Pulmonary artery endothelial cell (primary cell): Measurements from ENCODE around the gene PGLYRP2. TPM values are rescaled to one million over a fixed set of nuclear protein-coding genes. Genes with fewer than 3 reads are reported as not detected.

Source experiments
- DNase-seq: peaks from one replicate; pipeline ENCODE4 v3.0.0-alpha.2; 2011; ENCODE audit warnings: low read depth, low spot score
- total RNA-seq: library from RNA; depleted of rRNA; stranded (reverse); fragments of >200 nt; gene quantifications from 2 replicates; pipeline ENCODE4 v1.2.3, GENCODE V29; 2014

Gene PGLYRP2
- total RNA-seq, 1 donor from 2014 or later = not detected

- no peak for DNase-seq
Observed at GRCh38 chr19:15439078-15439799, 40.1 kb downstream of the PGLYRP2 start.

- no peak for DNase-seq
Observed at GRCh38 chr19:15438577-15438976, 40.7 kb downstream of the PGLYRP2 start.

GRCh38 chr19:15438124-15438496, 41.2 kb downstream of the PGLYRP2 start:
- DNase-seq = no peak

- DNase-seq = no peak
Observed at GRCh38 chr19:15437355-15438123, 41.8 kb downstream of the PGLYRP2 start.

GRCh38 chr19:15436826-15437110, 42.5 kb downstream of the PGLYRP2 start:
- DNase-seq = no peak

- DNase-seq = no peak
Observed at GRCh38 chr19:15436012-15436825, 43.1 kb downstream of the PGLYRP2 start.

- no peak for DNase-seq
Observed at GRCh38 chr19:15433519-15434069, 45.7 kb downstream of the PGLYRP2 start.

- DNase-seq = peak; percentile 66
Observed at GRCh38 chr19:15432629-15433518, 46.4 kb downstream of the PGLYRP2 start.

- DNase-seq = no peak
Observed at GRCh38 chr19:15432018-15432494, 47.2 kb downstream of the PGLYRP2 start.

GRCh38 chr19:15431396-15432017, 47.8 kb downstream of the PGLYRP2 start:
- no peak for DNase-seq

GRCh38 chr19:15430526-15431120, 48.7 kb downstream of the PGLYRP2 start:
- no peak for DNase-seq

GRCh38 chr19:15429825-15430467, 49.4 kb downstream of the PGLYRP2 start:
- DNase-seq = no peak

- no peak for DNase-seq
Observed at GRCh38 chr19:15428956-15429824, 50.1 kb downstream of the PGLYRP2 start.

- DNase-seq = no peak
Observed at GRCh38 chr19:15427991-15428471, 51.3 kb downstream of the PGLYRP2 start.

GRCh38 chr19:15427350-15427700, 52.0 kb downstream of the PGLYRP2 start:
- no peak for DNase-seq

GRCh38 chr19:15426485-15427349, 52.6 kb downstream of the PGLYRP2 start:
- no peak for DNase-seq

GRCh38 chr19:15425321-15425950, 53.9 kb downstream of the PGLYRP2 start:
- no peak for DNase-seq
